Cerebellar nuclear complex (tissue), 1 donor: ENCODE results near the gene MX2.
"Not testable (repeated sequence)": the region's sequence is repeated elsewhere in the genome, so short reads cannot be mapped to it uniquely, and the experiment has no call there.

Experiments used
- DNase-seq, 2 experiments: peaks; one replicate each; lab custom pipeline; 2025; lab: John Stamatoyannopoulos, UW

The MX2 gene

GRCh38 chr21:41337515-41337914 is 24.3 kb upstream of the MX2 start:
- DNase-seq: no peak

- DNase-seq: no peak
These were observed 23.4 kb upstream of the MX2 start for GRCh38 chr21:41338455-41338854.

GRCh38 chr21:41342035-41342434 is 19.8 kb upstream of the MX2 start:
- no peak for DNase-seq

GRCh38 chr21:41344146-41344545 is 17.7 kb upstream of the MX2 start:
- DNase-seq: no peak

- no peak for DNase-seq
These were observed 16.5 kb upstream of the MX2 start for GRCh38 chr21:41345356-41345755.

- DNase-seq: no peak
These were observed 15.7 kb upstream of the MX2 start for GRCh38 chr21:41345934-41346685.

GRCh38 chr21:41346758-41347157 is 15.1 kb upstream of the MX2 start:
- DNase-seq: no peak

GRCh38 chr21:41348434-41348833 is 13.4 kb upstream of the MX2 start:
- no peak for DNase-seq

- DNase-seq: no peak
These were observed 12.7 kb upstream of the MX2 start for GRCh38 chr21:41349126-41349525.

GRCh38 chr21:41349619-41350390 is 12.0 kb upstream of the MX2 start:
- DNase-seq: no peak

- no peak for DNase-seq
These were observed 11.2 kb upstream of the MX2 start for GRCh38 chr21:41350436-41351155.

- DNase-seq: no peak
These were observed 4.3 kb upstream of the MX2 start for GRCh38 chr21:41357546-41357945.

- no peak for DNase-seq
These were observed 3.3 kb upstream of the MX2 start for GRCh38 chr21:41358193-41359166.

- DNase-seq: no peak
These were observed 2.5 kb upstream of the MX2 start for GRCh38 chr21:41359286-41359685.

- DNase-seq: not testable (repeated sequence)
These were observed 2.1 kb upstream of the MX2 start for GRCh38 chr21:41359754-41360071.

- no peak for DNase-seq
These were observed 1.6 kb upstream of the MX2 start for GRCh38 chr21:41360072-41360821.

GRCh38 chr21:41361053-41361785 is 608 bp upstream of the MX2 start:
- DNase-seq: no peak

GRCh38 chr21:41362605-41363369 is 960 bp downstream of the MX2 start:
- DNase-seq: no peak
